Loucy (cell line): ENCODE results near the gene CABLES1.

ENCODE experiments used
- H2AFZ ChIP-seq: fragments of 200-600 bp; sonication (generic); 2 replicates; pipeline ENCODE4 v1.6.0; 2016; ENCODE audit warnings: antibody characterized with exemption, mild to moderate bottlenecking, low read length, moderate library complexity
- H3F3A ChIP-seq: fragments of 200-600 bp; 2 replicates; pipeline ENCODE4 v1.6.0; 2016; ENCODE audit warnings: antibody characterized with exemption, low read depth, mild to moderate bottlenecking
- H3K27me3 ChIP-seq: fragments of 200-600 bp; sonication (generic); 2 replicates; pipeline ENCODE4 v1.6.1; 2014; ENCODE audit warnings: low read length, mild to moderate bottlenecking; ENCODE audit not compliant: insufficient read depth, poor library complexity, severe bottlenecking
- H3K36me3 ChIP-seq: fragments of 200-600 bp; sonication (generic); 2 replicates; pipeline ENCODE4 v1.6.1; 2016; ENCODE audit warnings: low read length; ENCODE audit not compliant: insufficient read depth
- H3K4me1 ChIP-seq: fragments of 200-600 bp; sonication (generic); 2 replicates; pipeline ENCODE4 v1.5.1; 2014; ENCODE audit warnings: low read length, mild to moderate bottlenecking; ENCODE audit not compliant: insufficient read depth, poor library complexity, severe bottlenecking
- H3K4me2 ChIP-seq: fragments of 200-600 bp; sonication (generic); 2 replicates; pipeline ENCODE4 v1.6.0; 2014; ENCODE audit warnings: antibody characterized with exemption, low read length, low read depth, mild to moderate bottlenecking; ENCODE audit not compliant: poor library complexity, severe bottlenecking
- H3K4me3 ChIP-seq: fragments of 200-600 bp; sonication (generic); 2 replicates; pipeline ENCODE4 v1.5.1; 2014; ENCODE audit warnings: low read length, mild to moderate bottlenecking, mixed read lengths; ENCODE audit not compliant: poor library complexity, severe bottlenecking
- H3K79me2 ChIP-seq: fragments of 200-600 bp; sonication (generic); 2 replicates; pipeline ENCODE4 v1.6.1; 2014; ENCODE audit warnings: low read length; ENCODE audit not compliant: insufficient read depth
- H3K9ac ChIP-seq: fragments of 200-600 bp; sonication (generic); 2 replicates; pipeline ENCODE4 v1.6.0; 2014; ENCODE audit warnings: mild to moderate bottlenecking, low read depth, low read length, moderate library complexity; ENCODE audit not compliant: poor library complexity, severe bottlenecking
- H3K9me2 ChIP-seq: fragments of 200-600 bp; sonication (generic); replicated peaks from 2 replicates; pipeline ENCODE4 v1.6.1; 2016; ENCODE audit warnings: low read depth, low read length, mixed read lengths
- H3K9me3 ChIP-seq: fragments of 200-600 bp; sonication (generic); 2 replicates; pipeline ENCODE4 v1.6.1; 2014; ENCODE audit warnings: mild to moderate bottlenecking, antibody characterized with exemption, low read length, low read depth; ENCODE audit not compliant: insufficient read depth
- H4K20me1 ChIP-seq: fragments of 200-600 bp; sonication (generic); 2 replicates; pipeline ENCODE4 v1.6.0; 2014; ENCODE audit warnings: antibody characterized with exemption, low read length, mild to moderate bottlenecking; ENCODE audit not compliant: insufficient read depth, poor library complexity, severe bottlenecking
- CTCF ChIP-seq: fragments of 200-600 bp; sonication (generic); conservative IDR thresholded peaks from 2 replicates; pipeline ENCODE4 v1.5.1; 2014; ENCODE audit warnings: mild to moderate bottlenecking, antibody characterized with exemption, low read length
- EZH2phosphoT487 ChIP-seq: fragments of 200-600 bp; IDR thresholded peaks from 2 replicates; pipeline ENCODE4 v1.6.1; 2018; ENCODE audit warnings: antibody characterized with exemption, mild to moderate bottlenecking, moderate library complexity, borderline replicate concordance

Gene CABLES1

GRCh38 chr18:23209796-23210195 lies 74.5 kb downstream of the CABLES1 start:
- Histone ChIP-seq H3F3A (no peaks in the 10 kb centered on the region), H3K79me2 (no peaks in the 10 kb centered on the region), H3K4me3 (no peak overlapping the region), H3K9me3 (no peaks in the 10 kb centered on the region), H3K4me2 (no peak overlapping the region), H3K36me3 (peaks cover 45% of the 10 kb centered on the region; the same call in 1 of the 2 replicates), H3K9me2 (no peaks in the 10 kb centered on the region), H3K4me1 (no peaks in the 10 kb centered on the region), H3K9ac (no peak overlapping the region), H2AFZ (no peak overlapping the region), H3K27me3 (no peaks in the 10 kb centered on the region), H4K20me1 (no peaks in the 10 kb centered on the region)
- TF ChIP-seq EZH2phosphoT487: no peak
- no peak for TF ChIP-seq CTCF

DNA sequence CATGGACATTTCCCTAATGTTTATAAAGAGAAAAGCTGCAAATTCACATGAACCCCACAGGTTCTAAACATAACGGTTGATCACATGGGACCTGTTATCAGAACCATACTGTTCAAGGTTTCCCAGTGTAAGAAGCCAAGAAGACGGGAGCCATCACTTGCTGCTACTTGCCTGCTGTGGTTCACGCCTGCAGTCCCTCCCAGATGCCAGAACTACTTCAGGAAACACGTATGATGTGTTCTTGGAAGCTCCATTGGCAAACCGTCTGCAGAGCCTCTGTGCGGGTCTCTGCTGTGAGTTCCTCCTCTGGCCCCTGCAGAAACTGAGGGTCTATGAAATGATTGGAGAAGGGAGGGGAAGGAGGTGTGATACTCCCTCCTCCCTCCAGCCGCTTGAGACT lies 75.2 kb downstream of the CABLES1 start:
- no peak overlapping the region for H3K4me3 ChIP-seq
- peaks cover 52% of the 10 kb centered on the region; the same call in 1 of the 2 replicates for H3K36me3 ChIP-seq
- no peaks in the 10 kb centered on the region for H3K79me2 ChIP-seq
- no peaks in the 10 kb centered on the region for H3K4me1 ChIP-seq
- no peak overlapping the region for H2AFZ ChIP-seq
- no peak overlapping the region for H3K4me2 ChIP-seq
- no peaks in the 10 kb centered on the region for H3F3A ChIP-seq
- H3K27me3 ChIP-seq: no peaks in the 10 kb centered on the region
- TF ChIP-seq EZH2phosphoT487: no peak
- no peak for TF ChIP-seq CTCF
- H3K9ac ChIP-seq: no peak overlapping the region
- no peaks in the 10 kb centered on the region for H3K9me3 ChIP-seq
- no peaks in the 10 kb centered on the region for H3K9me2 ChIP-seq
- no peaks in the 10 kb centered on the region for H4K20me1 ChIP-seq

GRCh38 chr18:23211146-23211545 lies 75.9 kb downstream of the CABLES1 start:
- Histone ChIP-seq H3K4me2 (no peak overlapping the region), H3K79me2 (no peaks in the 10 kb centered on the region), H3K4me1 (no peaks in the 10 kb centered on the region), H4K20me1 (no peaks in the 10 kb centered on the region), H3K36me3 (peaks cover 54% of the 10 kb centered on the region; the same call in 1 of the 2 replicates), H3K4me3 (no peak overlapping the region), H3K9me2 (no peaks in the 10 kb centered on the region), H3K9ac (no peak overlapping the region), H3F3A (no peaks in the 10 kb centered on the region), H3K9me3 (no peaks in the 10 kb centered on the region), H2AFZ (no peak overlapping the region), H3K27me3 (no peaks in the 10 kb centered on the region)
- no peak for TF ChIP-seq CTCF
